Neural cell (in vitro differentiated cells): ENCODE results near the gene BRD7. TPM values are rescaled to one million over a fixed set of nuclear protein-coding genes. Genes with fewer than 3 reads are reported as not detected.

Experiments
- H2AFZ ChIP-seq: fragments of 200-600, 300-800 bp; sonication (generic), shearing (Covaris generic); 2 replicates; pipeline ENCODE4 v1.6.0; 2014; ENCODE audit warnings: low read depth, mild to moderate bottlenecking, antibody characterized with exemption, low read length, moderate library complexity
- H3F3A ChIP-seq: fragments of 200-600 bp; shearing (Covaris generic); 2 replicates; pipeline ENCODE4 v1.6.1; 2016; ENCODE audit warnings: mild to moderate bottlenecking, moderate library complexity, mixed read lengths, antibody characterized with exemption, low read length; ENCODE audit not compliant: insufficient read depth, poor library complexity, severe bottlenecking
- H3K27ac ChIP-seq: fragments of 200-600, 300-800 bp; sonication (generic), shearing (Covaris generic); 2 replicates; pipeline ENCODE4 v1.5.1; 2014; ENCODE audit warnings: mild to moderate bottlenecking, low read length, moderate library complexity
- H3K27me3 ChIP-seq: fragments of 300-800, 200-600 bp; sonication (generic), shearing (Covaris generic); 2 replicates; pipeline ENCODE4 v1.6.0; 2014; ENCODE audit warnings: mild to moderate bottlenecking, low read depth, low read length, moderate library complexity; ENCODE audit not compliant: insufficient read depth
- H3K36me3 ChIP-seq: fragments of 300-800, 200-600 bp; sonication (generic), shearing (Covaris generic); 2 replicates; pipeline ENCODE4 v1.5.1; 2014; ENCODE audit warnings: mild to moderate bottlenecking, antibody characterized with exemption, low read length, moderate library complexity; ENCODE audit not compliant: insufficient read depth
- H3K4me2 ChIP-seq: fragments of 300-800, 200-600 bp; sonication (generic), shearing (Covaris generic); 2 replicates; pipeline ENCODE4 v1.6.0; 2014; ENCODE audit warnings: mild to moderate bottlenecking, low read length
- H3K4me3 ChIP-seq: fragments of 300-800, 200-600 bp; sonication (generic), shearing (Covaris generic); 2 replicates; pipeline ENCODE4 v1.5.1; 2014; ENCODE audit warnings: mild to moderate bottlenecking, low read length, moderate library complexity
- H3K79me2 ChIP-seq: fragments of 200-600 bp; shearing (Covaris generic); replicated peaks from 2 replicates; pipeline ENCODE4 v1.6.0; 2014; ENCODE audit warnings: mild to moderate bottlenecking, low read length, moderate library complexity; ENCODE audit not compliant: insufficient read depth
- H3K9ac ChIP-seq: fragments of 300-800, 200-600 bp; sonication (generic), shearing (Covaris generic); 2 replicates; pipeline ENCODE4 v1.6.1; 2016; ENCODE audit warnings: mild to moderate bottlenecking, low read length, mixed read lengths
- H3K9me2 ChIP-seq: fragments of 200-600 bp; shearing (Covaris generic); 2 replicates; pipeline ENCODE4 v1.6.1; 2016; ENCODE audit warnings: mild to moderate bottlenecking, low read length, mixed read lengths; ENCODE audit not compliant: insufficient read depth
- H3K9me3 ChIP-seq: fragments of 200-600, 300-800 bp; sonication (generic), shearing (Covaris generic); 2 replicates; pipeline ENCODE4 v1.6.1; 2016; ENCODE audit warnings: mild to moderate bottlenecking, mixed run types, low read length, moderate library complexity, mixed read lengths
- H4K20me1 ChIP-seq: fragments of 200-600 bp; shearing (Covaris generic); 2 replicates; pipeline ENCODE4 v1.6.1; 2016; ENCODE audit warnings: mild to moderate bottlenecking, mixed run types; ENCODE audit not compliant: insufficient read depth
- CTCF ChIP-seq: fragments of 450-650 bp; IDR thresholded peaks from 2 replicates; pipeline ENCODE4 v1.5.1; 2014; ENCODE audit warnings: antibody characterized with exemption, mild to moderate bottlenecking, moderate library complexity; ENCODE audit not compliant: poor library complexity, severe bottlenecking
- EP300 ChIP-seq: fragments of 450-650 bp; conservative IDR thresholded peaks from 2 replicates; pipeline ENCODE4 v1.6.1; 2014; ENCODE audit warnings: antibody characterized with exemption, mild to moderate bottlenecking, moderate library complexity; ENCODE audit not compliant: poor library complexity, severe bottlenecking
- EZH2 ChIP-seq: fragments of 200-600, 300-800 bp; shearing (Covaris generic), sonication (generic); IDR thresholded peaks from 2 replicates; pipeline ENCODE4 v1.6.1; 2014; ENCODE audit warnings: antibody characterized with exemption, low read length, borderline replicate concordance, mild to moderate bottlenecking; ENCODE audit not compliant: insufficient read depth, poor library complexity, severe bottlenecking
- MXI1 ChIP-seq: fragments of 450-650 bp; conservative IDR thresholded peaks from 2 replicates; pipeline ENCODE4 v1.6.1; 2014; ENCODE audit warnings: antibody characterized with exemption, mild to moderate bottlenecking; ENCODE audit not compliant: poor library complexity, severe bottlenecking
- POLR2AphosphoS5 ChIP-seq: IDR thresholded peaks from 2 replicates; pipeline ENCODE4 v1.6.1; 2012
- RAD21 ChIP-seq: fragments of 450-650 bp; conservative IDR thresholded peaks from 2 replicates; pipeline ENCODE4 v1.6.1; 2014; ENCODE audit warnings: antibody characterized with exemption, mild to moderate bottlenecking, moderate library complexity
- REST ChIP-seq: IDR thresholded peaks from 2 replicates; pipeline ENCODE4 v1.6.1; 2012; ENCODE audit warnings: borderline replicate concordance
- SMC3 ChIP-seq: fragments of 450-650 bp; conservative IDR thresholded peaks from 2 replicates; pipeline ENCODE4 v1.6.1; 2014; ENCODE audit warnings: antibody characterized with exemption, mild to moderate bottlenecking, moderate library complexity; ENCODE audit not compliant: poor library complexity
- TAF1 ChIP-seq: IDR thresholded peaks from 2 replicates; pipeline ENCODE4 v1.6.1; 2012; ENCODE audit warnings: low read depth
- polyA plus RNA-seq: library from polyadenylated mRNA; depleted of rRNA; stranded (reverse); fragments of >200 nt; gene quantifications from 2 replicates; pipeline ENCODE4 v1.2.3, GENCODE V29; 2014

Gene BRD7
- polyA plus RNA-seq, 1 donor from 2014 or later, result 57.2 TPM

GRCh38 chr16:50297301-50298074 is 71.3 kb downstream of the BRD7 start:
- Histone ChIP-seq H3K79me2 (no peaks in the 10 kb centered on the region), H3K27ac (no peak overlapping the region), H3K36me3 (no peaks in the 10 kb centered on the region), H3K9ac (no peak overlapping the region), H3K4me3 (no peak overlapping the region), H4K20me1 (no peaks in the 10 kb centered on the region), H3K9me2 (no peaks in the 10 kb centered on the region), H3K27me3 (no peaks in the 10 kb centered on the region), H3K4me2 (no peak overlapping the region), H3K9me3 (no peaks in the 10 kb centered on the region), H3F3A (no peaks in the 10 kb centered on the region), H2AFZ (no peak overlapping the region)
- no peak for TF ChIP-seq TAF1
- TF ChIP-seq EP300, result no peak
- TF ChIP-seq EZH2, result no peak
- no peak for TF ChIP-seq RAD21
- TF ChIP-seq SMC3, result no peak
- no peak for TF ChIP-seq POLR2AphosphoS5
- TF ChIP-seq REST, result no peak
- TF ChIP-seq CTCF, result no peak
- no peak for TF ChIP-seq MXI1

GRCh38 chr16:50296807-50297206 is 72.0 kb downstream of the BRD7 start:
- Histone ChIP-seq H4K20me1 (no peaks in the 10 kb centered on the region), H3K27me3 (no peaks in the 10 kb centered on the region), H3F3A (no peaks in the 10 kb centered on the region), H3K9ac (no peak overlapping the region), H3K9me3 (no peaks in the 10 kb centered on the region), H3K27ac (no peak overlapping the region), H3K4me2 (no peak overlapping the region), H3K79me2 (no peaks in the 10 kb centered on the region), H2AFZ (no peak overlapping the region), H3K4me3 (no peak overlapping the region), H3K9me2 (no peaks in the 10 kb centered on the region), H3K36me3 (no peaks in the 10 kb centered on the region)
- no peak for TF ChIP-seq SMC3
- TF ChIP-seq POLR2AphosphoS5, result no peak
- TF ChIP-seq EZH2, result no peak
- TF ChIP-seq CTCF, result no peak
- TF ChIP-seq RAD21, result no peak
- no peak for TF ChIP-seq EP300
- no peak for TF ChIP-seq TAF1
- no peak for TF ChIP-seq REST
- TF ChIP-seq MXI1, result no peak
